Panc1 (cell line): ENCODE measurements around the gene TSC22D3. TPM values are rescaled to one million over a fixed set of nuclear protein-coding genes. Genes with fewer than 3 reads are reported as not detected.
"Not testable (repeated sequence)": the region's sequence is repeated elsewhere in the genome, so short reads cannot be mapped to it uniquely, and the experiment has no call there.

Experiments used
- ATAC-seq: fragments of 200-7000 bp; cut with Tn5 transposase; 2 replicates; pipeline ENCODE4 v1.9.1; 2020; ENCODE audit warnings: mild to moderate bottlenecking, moderate library complexity
- BruUV-seq: library from RNA; stranded (reverse); fragments of 400-500 nt; replicated peaks from 2 replicates; lab custom pipeline; 2021; lab: Mats Ljungman, UMichigan
- CTCF ChIA-PET: fragments of 300-600 bp; sonication (Branson Sonifier 250); formaldehyde crosslinking; loops from one replicate; lab custom pipeline; 2022; ENCODE audit warnings: antibody characterized with exemption; lab: Charles Lee
- POLR2A ChIA-PET: fragments of 300-600 bp; sonication (Branson Sonifier 250); formaldehyde crosslinking; loops from one replicate; lab custom pipeline; 2022; ENCODE audit warnings: antibody characterized with exemption; lab: Charles Lee
- DNase-seq: peaks from one replicate; pipeline ENCODE4 v3.0.0-alpha.2; 2010; ENCODE audit warnings: low read depth, low spot score
- H3K27ac ChIP-seq: 2 replicates; pipeline ENCODE4 v1.5.1; 2011; ENCODE audit warnings: mild to moderate bottlenecking, low read length, inconsistent platforms
- H3K27me3 ChIP-seq: fragments of 200-500 bp; sonication (Bioruptor generic); 2 replicates; pipeline ENCODE4 v1.6.0; 2014; ENCODE audit warnings: low read length, inconsistent platforms; ENCODE audit not compliant: control insufficient read depth, insufficient read depth
- H3K36me3 ChIP-seq: fragments of 200-500 bp; sonication (Bioruptor generic); 2 replicates; pipeline ENCODE4 v1.5.1; 2014; ENCODE audit warnings: inconsistent platforms, mild to moderate bottlenecking, low read length, moderate library complexity; ENCODE audit not compliant: control insufficient read depth, insufficient read depth
- H3K4me1 ChIP-seq: 2 replicates; pipeline ENCODE4 v1.5.1; 2011; ENCODE audit warnings: inconsistent platforms, mild to moderate bottlenecking, low read length, moderate library complexity; ENCODE audit not compliant: control insufficient read depth, insufficient read depth
- H3K4me3 ChIP-seq, 2 experiments: 2 replicates each; pipeline ENCODE4 v1.5.1; 2011 to 2012; ENCODE audit warnings: low read depth in 2 of 2, low read length in 2 of 2, mild to moderate bottlenecking in 2 of 2, inconsistent platforms in 1 of 2, moderate library complexity in 1 of 2
- H3K9me3 ChIP-seq: fragments of 200-500 bp; sonication (Bioruptor generic); 2 replicates; pipeline ENCODE4 v1.5.1; 2014; ENCODE audit warnings: low read depth, mild to moderate bottlenecking, inconsistent platforms, low read length, moderate library complexity; ENCODE audit not compliant: control insufficient read depth, insufficient read depth
- CTCF ChIP-seq: fragments of 450-650 bp; IDR thresholded peaks from 2 replicates; pipeline ENCODE4 v1.5.1; 2017; ENCODE audit warnings: mild to moderate bottlenecking
- REST ChIP-seq, 2 experiments: IDR thresholded peaks; 2 replicates each; pipeline ENCODE4 v1.6.1; 2011 to 2012; ENCODE audit warnings: low read depth in 2 of 2, control low read depth in 1 of 2, low read length in 1 of 2, mild to moderate bottlenecking in 1 of 2, moderate library complexity in 1 of 2; ENCODE audit not compliant: insufficient read depth in 1 of 2
- SIN3A ChIP-seq: IDR thresholded peaks from 2 replicates; pipeline ENCODE4 v1.6.1; 2012; ENCODE audit warnings: low read depth, mild to moderate bottlenecking, low read length, moderate library complexity, borderline replicate concordance; ENCODE audit not compliant: insufficient read depth
- TCF7L2 ChIP-seq: IDR thresholded peaks from 2 replicates; pipeline ENCODE4 v1.6.1; 2011; ENCODE audit warnings: mild to moderate bottlenecking, low read depth, low read length, inconsistent platforms
- in situ Hi-C: cut with HindIII; loops from 2 replicates; pipeline ENCODE4 v1.10.0; 2016; ENCODE audit warnings: low sequenced_read_pairs, low pct_unique_long_range_greater_than_20kb
- intact Hi-C: fragments of 100-400 bp; cut with micrococcal nuclease; formaldehyde crosslinking; loops from one replicate; pipeline ENCODE4 v1.10.0; 2022; ENCODE audit not compliant: unreplicated experiment
- total RNA-seq: library from RNA; stranded (reverse); gene quantifications from one replicate; pipeline ENCODE4 v1.2.1, GENCODE V29; 2021; ENCODE audit not compliant: unreplicated experiment

The TSC22D3 gene
- total RNA-seq, 1 experiment from 2014 or later = 7.2 TPM

- no TSS peak for BruUV-seq
- DNase-seq (no peak), ATAC-seq (0 out of 2 replicates have a peak, but pooled peaks have one; percentile 31)
- H3K9me3 ChIP-seq = no peaks in the 10 kb centered on the region
- H3K27me3 ChIP-seq = no peaks in the 10 kb centered on the region
- ChIA-PET POLR2A (no interaction called here), CTCF (interaction anchor here (0.6 to 2.2 kb wide), 14 partner anchors 11 to 283 kb away, joined by 3 to 17 read pairs (median 5); partner anchors contain the start of genes NCBP2L and TSC22D3)
- H3K4me3 ChIP-seq = no peak overlapping the region
- H3K4me1 ChIP-seq = peaks cover 25% of the 10 kb centered on the region
- TF ChIP-seq SIN3A (no peak), CTCF (peak; percentile 89)
- H3K27ac ChIP-seq = no peak overlapping the region
- in situ Hi-C loops = no loop called here
- H3K36me3 ChIP-seq = no peaks in the 10 kb centered on the region
- intact Hi-C loops = loop anchor here (2.0 to 5.0 kb wide), 2 partner anchors 46 to 219 kb away; no protein-coding TSS in a partner anchor
These were observed 102.6 kb downstream of the TSC22D3 start for GRCh38 chrX:107672955-107673378.

GRCh38 chrX:107671256-107671655, 104.3 kb downstream of the TSC22D3 start:
- intact Hi-C loops = loop anchor here (5.0 kb wide), 1 partner anchor 221 kb away; no protein-coding TSS in a partner anchor
- peaks cover 21% of the 10 kb centered on the region for H3K4me1 ChIP-seq
- POLR2A ChIA-PET, H3K27me3 ChIP-seq, DNase-seq, H3K9me3 ChIP-seq, H3K36me3 ChIP-seq, ATAC-seq, H3K27ac ChIP-seq, in situ Hi-C loops, BruUV-seq, CTCF ChIA-PET, H3K4me3 ChIP-seq: not testable (repeated sequence)

GRCh38 chrX:107669885-107670628, 105.5 kb downstream of the TSC22D3 start:
- ATAC-seq = no peak
- in situ Hi-C loops (no loop called here), intact Hi-C loops (loop anchor here (5.0 kb wide), 1 partner anchor 222 kb away; no protein-coding TSS in a partner anchor)
- H3K36me3 ChIP-seq = no peaks in the 10 kb centered on the region
- H3K9me3 ChIP-seq = no peaks in the 10 kb centered on the region
- no TSS peak for BruUV-seq
- no peak overlapping the region for H3K4me3 ChIP-seq
- H3K27ac ChIP-seq = no peak overlapping the region
- peaks cover 11% of the 10 kb centered on the region for H3K4me1 ChIP-seq
- POLR2A ChIA-PET = no interaction called here
- no peaks in the 10 kb centered on the region for H3K27me3 ChIP-seq
- TF ChIP-seq REST (IDR thresholded peaks at IDR 0.05; ENCODE audit: insufficient read depth in 1 of 2, low read depth in 2 of 2, low read length in 1 of 2) (no peak), TCF7L2 (peak; percentile 37; the same call in 1 of the 2 replicates)
- CTCF ChIA-PET = interaction anchor here (0.9 kb wide), 1 partner anchor 47 kb away, joined by 4 read pairs; no protein-coding TSS in a partner anchor
- no peak for DNase-seq
